SK-N-SH (cell line): ENCODE data around the gene LHFPL6.

ENCODE experiments used
- EZH2phosphoT487 ChIP-seq: fragments of 200-600 bp; sonication (generic); IDR thresholded peaks from 2 replicates; pipeline ENCODE4 v1.6.1; 2017; ENCODE audit warnings: low read depth, mixed run types, mild to moderate bottlenecking, antibody characterized with exemption, moderate library complexity, borderline replicate concordance
- GABPA ChIP-seq: IDR thresholded peaks from 2 replicates; pipeline ENCODE4 v1.4.0; 2012; ENCODE audit warnings: low read depth, mild to moderate bottlenecking
- POLR2AphosphoS5 ChIP-seq: IDR thresholded peaks from 2 replicates; pipeline ENCODE4 v1.6.1; 2012; ENCODE audit warnings: low read depth, low read length
- TAF1 ChIP-seq: IDR thresholded peaks from 2 replicates; pipeline ENCODE4 v1.6.1; 2012; ENCODE audit warnings: low read depth, mild to moderate bottlenecking, low read length, moderate library complexity, borderline replicate concordance
- TF ChIP-seq, protein P1 (sequence below): fragments of 200-600 bp; sonication (generic); IDR thresholded peaks from 2 replicates; pipeline ENCODE4 v1.6.1; 2017; ENCODE audit warnings: antibody characterized with exemption, mild to moderate bottlenecking, moderate library complexity

DNA sequence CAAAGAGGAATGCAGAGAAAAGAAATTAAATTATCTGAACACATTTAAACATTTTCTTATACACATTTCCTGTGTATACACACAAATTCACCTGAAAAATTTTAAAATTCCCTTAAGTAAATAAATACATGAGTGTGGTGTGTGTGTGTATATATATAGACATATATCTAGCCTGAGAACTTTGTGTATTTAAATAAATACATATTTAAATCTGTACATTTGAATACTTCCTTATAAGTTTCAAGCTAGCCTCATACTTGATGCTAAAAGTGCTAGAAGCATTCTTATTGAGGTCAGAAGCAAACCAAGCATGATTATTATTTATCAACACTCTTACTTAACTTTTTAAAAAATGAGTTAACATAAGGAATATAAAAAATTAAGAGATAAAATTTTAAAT lies 304.0 kb downstream of the LHFPL6 start:
- TF ChIP-seq, protein P1, sequence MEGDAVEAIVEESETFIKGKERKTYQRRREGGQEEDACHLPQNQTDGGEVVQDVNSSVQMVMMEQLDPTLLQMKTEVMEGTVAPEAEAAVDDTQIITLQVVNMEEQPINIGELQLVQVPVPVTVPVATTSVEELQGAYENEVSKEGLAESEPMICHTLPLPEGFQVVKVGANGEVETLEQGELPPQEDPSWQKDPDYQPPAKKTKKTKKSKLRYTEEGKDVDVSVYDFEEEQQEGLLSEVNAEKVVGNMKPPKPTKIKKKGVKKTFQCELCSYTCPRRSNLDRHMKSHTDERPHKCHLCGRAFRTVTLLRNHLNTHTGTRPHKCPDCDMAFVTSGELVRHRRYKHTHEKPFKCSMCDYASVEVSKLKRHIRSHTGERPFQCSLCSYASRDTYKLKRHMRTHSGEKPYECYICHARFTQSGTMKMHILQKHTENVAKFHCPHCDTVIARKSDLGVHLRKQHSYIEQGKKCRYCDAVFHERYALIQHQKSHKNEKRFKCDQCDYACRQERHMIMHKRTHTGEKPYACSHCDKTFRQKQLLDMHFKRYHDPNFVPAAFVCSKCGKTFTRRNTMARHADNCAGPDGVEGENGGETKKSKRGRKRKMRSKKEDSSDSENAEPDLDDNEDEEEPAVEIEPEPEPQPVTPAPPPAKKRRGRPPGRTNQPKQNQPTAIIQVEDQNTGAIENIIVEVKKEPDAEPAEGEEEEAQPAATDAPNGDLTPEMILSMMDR, result no peak
- TF ChIP-seq GABPA (no peak), EZH2phosphoT487 (no peak), POLR2AphosphoS5 (no peak), TAF1 (no peak)
